KMS-11 (cell line): Measurements from ENCODE around the gene DCT.

ENCODE experiments used
- H2AFZ ChIP-seq: fragments of 200-600 bp; sonication (generic); 2 replicates; pipeline ENCODE4 v1.6.1; 2016; ENCODE audit warnings: antibody characterized with exemption, mixed run types, low read depth
- H3K27ac ChIP-seq: fragments of 200-600 bp; sonication (generic); 2 replicates; pipeline ENCODE4 v1.6.1; 2016; ENCODE audit warnings: mild to moderate bottlenecking, mixed run types
- H3K27me3 ChIP-seq: fragments of 200-600 bp; sonication (generic); 2 replicates; pipeline ENCODE4 v1.6.1; 2017; ENCODE audit warnings: mild to moderate bottlenecking, low read depth, mixed run types, moderate library complexity; ENCODE audit not compliant: insufficient read depth
- H3K36me3 ChIP-seq: fragments of 200-600 bp; sonication (generic); 2 replicates; pipeline ENCODE4 v1.6.1; 2017; ENCODE audit warnings: mild to moderate bottlenecking, mixed run types; ENCODE audit not compliant: insufficient read depth
- H3K4me1 ChIP-seq: fragments of 200-600 bp; sonication (generic); 2 replicates; pipeline ENCODE4 v1.6.1; 2016; ENCODE audit warnings: mild to moderate bottlenecking, low read depth, mixed run types; ENCODE audit not compliant: poor library complexity, severe bottlenecking
- H3K4me2 ChIP-seq: fragments of 200-600 bp; sonication (generic); 2 replicates; pipeline ENCODE4 v1.7.0; 2016; ENCODE audit warnings: mild to moderate bottlenecking, mixed run types
- H3K4me3 ChIP-seq: fragments of 200-600 bp; sonication (generic); IDR thresholded peaks from 2 replicates; pipeline ENCODE4 v1.6.1; 2017; ENCODE audit warnings: low read depth, low read length, mixed read lengths; ENCODE audit not compliant: insufficient read depth
- H3K79me2 ChIP-seq: fragments of 200-600 bp; sonication (generic); 2 replicates; pipeline ENCODE4 v1.6.1; 2016; ENCODE audit warnings: low read depth, mixed run types; ENCODE audit not compliant: insufficient read depth
- H3K9ac ChIP-seq: fragments of 200-600 bp; sonication (generic); 2 replicates; pipeline ENCODE4 v1.6.1; 2016; ENCODE audit warnings: mild to moderate bottlenecking, mixed run types
- H4K20me1 ChIP-seq: fragments of 200-600 bp; sonication (generic); 2 replicates; pipeline ENCODE4 v1.6.1; 2016; ENCODE audit warnings: mild to moderate bottlenecking, mixed run types; ENCODE audit not compliant: insufficient read depth
- CTCF ChIP-seq: fragments of 200-600 bp; sonication (generic); conservative IDR thresholded peaks from 2 replicates; pipeline ENCODE4 v1.6.1; 2017; ENCODE audit warnings: low read depth, mild to moderate bottlenecking, antibody characterized with exemption, low read length, moderate library complexity, mixed read lengths

DCT gene

GRCh38 chr13:94414708-94415107 is 64.8 kb downstream of the DCT start:
- no peak overlapping the region for H3K27ac ChIP-seq
- H3K79me2 ChIP-seq = no peaks in the 10 kb centered on the region
- H3K27me3 ChIP-seq = no peaks in the 10 kb centered on the region
- H4K20me1 ChIP-seq = no peaks in the 10 kb centered on the region
- H3K9ac ChIP-seq = no peak overlapping the region
- TF ChIP-seq CTCF = no peak
- no peaks in the 10 kb centered on the region for H3K36me3 ChIP-seq
- H3K4me3 ChIP-seq = no peak overlapping the region
- no peak overlapping the region for H2AFZ ChIP-seq
- peaks cover 21% of the 10 kb centered on the region for H3K4me1 ChIP-seq
- no peak overlapping the region for H3K4me2 ChIP-seq

- H3K79me2 ChIP-seq = no peaks in the 10 kb centered on the region
- H3K27ac ChIP-seq = no peak overlapping the region
- H3K4me1 ChIP-seq = peaks cover 21% of the 10 kb centered on the region
- H3K4me2 ChIP-seq = no peak overlapping the region
- TF ChIP-seq CTCF = no peak
- H3K27me3 ChIP-seq = no peaks in the 10 kb centered on the region
- H4K20me1 ChIP-seq = no peaks in the 10 kb centered on the region
- H3K36me3 ChIP-seq = no peaks in the 10 kb centered on the region
- no peak overlapping the region for H3K9ac ChIP-seq
- no peak overlapping the region for H3K4me3 ChIP-seq
- H2AFZ ChIP-seq = no peak overlapping the region
These were observed 65.3 kb downstream of the DCT start for GRCh38 chr13:94414141-94414540.

GRCh38 chr13:94413598-94413944 is 65.9 kb downstream of the DCT start:
- peak overlapping the region; percentile 29 for H3K4me2 ChIP-seq
- H3K27ac ChIP-seq = no peak overlapping the region
- H4K20me1 ChIP-seq = no peaks in the 10 kb centered on the region
- H3K79me2 ChIP-seq = no peaks in the 10 kb centered on the region
- no peak overlapping the region for H3K9ac ChIP-seq
- no peak for TF ChIP-seq CTCF
- no peak overlapping the region for H2AFZ ChIP-seq
- no peak overlapping the region for H3K4me3 ChIP-seq
- no peaks in the 10 kb centered on the region for H3K27me3 ChIP-seq
- H3K4me1 ChIP-seq = peaks cover 21% of the 10 kb centered on the region
- no peaks in the 10 kb centered on the region for H3K36me3 ChIP-seq

GRCh38 chr13:94412870-94413597 is 66.4 kb downstream of the DCT start:
- no peaks in the 10 kb centered on the region for H3K36me3 ChIP-seq

More at GRCh38 chr13:94412870-94413597, 66.4 kb downstream of the DCT start:
- no peak for TF ChIP-seq CTCF
- Histone ChIP-seq H3K79me2 (no peaks in the 10 kb centered on the region), H3K27me3 (no peaks in the 10 kb centered on the region), H3K27ac (peak overlapping the region; percentile 20; the same call in 1 of the 2 replicates), H3K9ac (no peak overlapping the region), H2AFZ (no peak overlapping the region), H4K20me1 (no peaks in the 10 kb centered on the region), H3K4me1 (peaks cover 21% of the 10 kb centered on the region), H3K4me3 (no peak overlapping the region), H3K4me2 (peak overlapping the region; percentile 29)
